Measurements from ENCODE around the gene HTN3.
"Not testable (repeated sequence)": the region's sequence is repeated elsewhere in the genome, so short reads cannot be mapped to it uniquely, and the experiment has no call there.

HTN3 gene

GRCh38 chr4:70028159-70028558, at the start of gene HTN3:
Gene HTN3, plus strand, starts transcription at chr4:70028459. Its CDS starts 2,282 bp downstream, at chr4:70030741.
- not testable (repeated sequence) for H3K27me3 ChIP-seq; H3K4me2 ChIP-seq; H3K9ac ChIP-seq; H3K4me1 ChIP-seq; H3K27ac ChIP-seq; H3K36me3 ChIP-seq; H4K20me1 ChIP-seq; H3K4me3 ChIP-seq; H3K9me3 ChIP-seq (replicated peaks in 1 of 11)

DNA sequence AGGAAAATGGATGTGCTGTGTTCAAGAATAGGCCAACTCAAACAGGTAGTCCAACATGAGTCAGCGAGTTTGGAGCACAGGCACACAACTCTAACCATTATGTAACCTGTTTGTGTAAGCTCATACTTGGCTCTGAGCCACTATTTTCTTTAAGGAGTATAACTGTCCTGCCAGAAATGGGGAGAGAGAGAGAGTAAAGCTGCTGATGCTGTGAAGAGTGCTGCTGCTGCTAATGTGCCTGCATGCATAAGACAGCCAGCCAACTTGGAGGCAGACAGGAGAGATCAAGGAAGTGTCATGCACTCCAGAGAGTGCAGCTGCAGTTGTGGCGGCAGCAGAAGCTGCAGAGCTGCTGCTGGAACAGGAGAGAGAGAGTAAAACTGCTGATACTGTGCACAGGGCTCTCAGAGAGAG, 44.2 kb upstream of the HTN3 start:
- H3K9ac ChIP-seq, result no peak overlapping the region
- H3K36me3 ChIP-seq, result no peaks in the 10 kb centered on the region
- H3K27me3 ChIP-seq, result no peaks in the 10 kb centered on the region
- TF ChIP-seq Cebpa-rat (IDR thresholded peaks at IDR 0.05), result no peak
- H3K4me2 ChIP-seq, result no peak overlapping the region
- H3K9me3 ChIP-seq (replicated peaks in 1 of 11), result no peaks in the 10 kb centered on the region
- H3K4me3 ChIP-seq, result no peak overlapping the region
- no peaks in the 10 kb centered on the region for H4K20me1 ChIP-seq
- no peaks in the 10 kb centered on the region for H3K4me1 ChIP-seq
- H3K27ac ChIP-seq, result no peak overlapping the region

DNA sequence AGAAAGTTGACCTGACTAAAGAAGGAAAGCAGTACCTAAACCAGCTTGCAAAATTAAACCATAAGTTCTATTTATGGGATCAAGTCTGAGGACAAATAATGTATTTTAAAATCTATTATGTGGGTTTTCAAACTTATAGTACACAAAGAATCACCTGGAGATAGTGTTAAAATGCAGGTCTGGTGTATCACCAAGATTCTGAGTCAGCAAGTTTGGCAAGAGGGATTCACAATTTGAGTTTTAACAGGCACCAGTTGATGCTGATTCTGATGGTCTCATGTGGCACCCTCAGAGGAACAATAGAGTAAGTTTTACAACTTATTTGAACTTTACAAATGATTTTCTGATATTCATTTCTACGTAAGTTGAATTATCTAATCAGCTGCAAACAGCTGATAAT, 41.6 kb upstream of the HTN3 start:
- Histone ChIP-seq H4K20me1 (no peaks in the 10 kb centered on the region), H3K36me3 (no peaks in the 10 kb centered on the region), H3K4me3 (no peak overlapping the region), H3K27ac (no peak overlapping the region), H3K9me3 (replicated peaks in 1 of 11) (no peaks in the 10 kb centered on the region), H3K4me1 (no peaks in the 10 kb centered on the region), H3K4me2 (no peak overlapping the region), H3K9ac (no peak overlapping the region), H3K27me3 (no peaks in the 10 kb centered on the region)
- TF ChIP-seq Cebpa-rat (IDR thresholded peaks at IDR 0.05), result no peak

DNA sequence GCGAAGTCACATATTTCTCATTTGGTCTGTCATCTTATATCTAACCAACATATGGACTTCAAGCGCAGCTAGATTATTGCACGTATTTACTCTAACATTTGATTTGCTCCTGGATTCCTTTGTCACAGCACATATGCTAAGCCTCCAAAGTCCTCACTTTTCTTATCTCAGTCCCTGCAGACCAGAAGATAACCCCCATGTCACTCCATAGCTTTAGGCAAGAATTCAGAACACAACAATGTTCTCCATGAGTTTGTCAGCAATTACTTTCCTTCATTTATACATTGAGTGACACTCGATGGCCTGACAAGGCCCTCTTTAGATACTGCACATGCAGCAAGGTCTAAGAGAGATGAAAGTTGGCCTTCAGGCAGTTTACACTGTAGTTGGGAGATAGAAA, 37.2 kb upstream of the HTN3 start:
- Histone ChIP-seq H3K9me3 (replicated peaks in 1 of 11) (no peaks in the 10 kb centered on the region), H4K20me1 (no peaks in the 10 kb centered on the region), H3K27ac (no peak overlapping the region), H3K4me1 (no peaks in the 10 kb centered on the region), H3K36me3 (no peaks in the 10 kb centered on the region), H3K4me2 (no peak overlapping the region), H3K9ac (no peak overlapping the region), H3K27me3 (no peaks in the 10 kb centered on the region), H3K4me3 (no peak overlapping the region)
- TF ChIP-seq Cebpa-rat (IDR thresholded peaks at IDR 0.05), result no peak

GRCh38 chr4:69994782-69995181, 33.5 kb upstream of the HTN3 start:
- no peak overlapping the region for H3K9ac ChIP-seq
- no peaks in the 10 kb centered on the region for H4K20me1 ChIP-seq
- H3K36me3 ChIP-seq, result no peaks in the 10 kb centered on the region
- no peaks in the 10 kb centered on the region for H3K27me3 ChIP-seq
- no peak overlapping the region for H3K4me2 ChIP-seq
- H3K4me1 ChIP-seq, result no peaks in the 10 kb centered on the region
- H3K27ac ChIP-seq, result no peak overlapping the region
- no peaks in the 10 kb centered on the region for H3K9me3 ChIP-seq (replicated peaks in 1 of 11)
- TF ChIP-seq Cebpa-rat (IDR thresholded peaks at IDR 0.05), result no peak
- no peak overlapping the region for H3K4me3 ChIP-seq

GRCh38 chr4:69995526-69996016, 32.7 kb upstream of the HTN3 start, which contains the start of gene STATH:
Gene STATH, plus strand, starts transcription at chr4:69995966. Its CDS starts 2,472 bp downstream, at chr4:69998438.
- Histone ChIP-seq H3K27ac (no peak within 1 kb of the TSS), H3K4me3 (no peak within 1 kb of the TSS), H3K27me3 (no peaks in the 10 kb centered on the region), H3K9me3 (replicated peaks in 1 of 11) (no peaks in the 10 kb centered on the region), H3K36me3 (no peaks in the 10 kb centered on the region), H3K9ac (no peak within 1 kb of the TSS), H3K4me2 (no peak within 1 kb of the TSS; a peak in 1 of 22 replicates), H4K20me1 (no peaks in the 10 kb centered on the region), H3K4me1 (no peaks in the 10 kb centered on the region)
- TF ChIP-seq Cebpa-rat (IDR thresholded peaks at IDR 0.05), result no peak

- Histone ChIP-seq H3K9me3 (replicated peaks in 1 of 11) (no peaks in the 10 kb centered on the region), H4K20me1 (no peaks in the 10 kb centered on the region), H3K27me3 (no peaks in the 10 kb centered on the region), H3K36me3 (no peaks in the 10 kb centered on the region), H3K9ac (no peak overlapping the region), H3K4me2 (no peak overlapping the region), H3K4me3 (no peak overlapping the region), H3K27ac (no peak overlapping the region), H3K4me1 (no peaks in the 10 kb centered on the region)
- no peak for TF ChIP-seq Cebpa-rat (IDR thresholded peaks at IDR 0.05)
Observed at GRCh38 chr4:69999420-69999819, 28.8 kb upstream of the HTN3 start.

DNA sequence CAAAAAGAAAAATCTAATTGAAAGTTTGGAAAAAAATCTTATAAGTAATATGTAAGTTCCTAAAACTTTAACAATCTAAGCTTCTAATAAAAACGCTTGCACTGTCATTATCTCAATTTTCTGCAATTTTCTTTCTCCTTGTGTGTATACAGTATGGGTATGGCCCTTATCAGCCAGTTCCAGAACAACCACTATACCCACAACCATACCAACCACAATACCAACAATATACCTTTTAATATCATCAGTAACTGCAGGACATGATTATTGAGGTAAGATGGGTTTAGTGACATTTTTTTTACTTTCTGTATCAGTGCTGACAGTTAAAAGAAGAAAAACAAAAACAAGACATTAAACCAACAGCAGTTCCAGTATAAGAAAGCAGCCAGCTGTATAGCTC, 27.5 kb upstream of the HTN3 start:
- Histone ChIP-seq H4K20me1 (no peaks in the 10 kb centered on the region), H3K4me3 (no peak overlapping the region), H3K27me3 (no peaks in the 10 kb centered on the region), H3K36me3 (no peaks in the 10 kb centered on the region), H3K4me1 (no peaks in the 10 kb centered on the region), H3K4me2 (no peak overlapping the region), H3K9me3 (replicated peaks in 1 of 11) (no peaks in the 10 kb centered on the region), H3K9ac (no peak overlapping the region), H3K27ac (no peak overlapping the region)
- TF ChIP-seq Cebpa-rat (IDR thresholded peaks at IDR 0.05), result no peak

DNA sequence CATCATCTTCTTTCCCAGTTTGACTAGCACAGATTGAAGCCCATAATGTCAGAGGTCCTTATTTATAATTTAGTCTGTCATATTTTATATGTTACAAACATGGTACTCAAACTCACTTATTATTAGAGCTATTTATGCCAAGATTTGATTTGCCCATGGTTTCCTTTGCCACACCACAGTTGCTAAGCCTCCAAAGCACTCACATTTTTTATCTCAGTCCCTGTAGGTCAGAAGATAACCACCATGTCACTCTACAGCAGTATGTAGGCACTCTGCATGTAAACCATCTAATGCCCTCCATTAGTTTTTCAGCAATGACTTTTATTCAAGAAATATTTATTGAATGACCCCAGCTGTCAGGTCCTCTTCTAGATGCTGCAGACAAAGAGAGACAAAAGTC, 25.8 kb upstream of the HTN3 start:
- H3K36me3 ChIP-seq, result no peaks in the 10 kb centered on the region
- no peak overlapping the region for H3K4me2 ChIP-seq
- H3K27ac ChIP-seq, result no peak overlapping the region
- no peaks in the 10 kb centered on the region for H4K20me1 ChIP-seq
- no peak overlapping the region for H3K9ac ChIP-seq
- no peak for TF ChIP-seq Cebpa-rat (IDR thresholded peaks at IDR 0.05)
- no peaks in the 10 kb centered on the region for H3K27me3 ChIP-seq
- H3K9me3 ChIP-seq (replicated peaks in 1 of 11), result no peaks in the 10 kb centered on the region
- H3K4me1 ChIP-seq, result no peaks in the 10 kb centered on the region
- H3K4me3 ChIP-seq, result no peak overlapping the region

GRCh38 chr4:70008771-70009170, 19.5 kb upstream of the HTN3 start:
- Histone ChIP-seq H3K4me2 (no peak overlapping the region), H3K27ac (no peak overlapping the region), H3K4me1 (no peaks in the 10 kb centered on the region), H4K20me1 (no peaks in the 10 kb centered on the region), H3K9me3 (replicated peaks in 1 of 11) (peaks cover 0 to 6% (median 0%) of the 10 kb centered on the region in 11 experiments; a peak in 1 of 22 replicates), H3K9ac (no peak overlapping the region), H3K36me3 (no peaks in the 10 kb centered on the region), H3K4me3 (no peak overlapping the region), H3K27me3 (no peaks in the 10 kb centered on the region)
- TF ChIP-seq Cebpa-rat (IDR thresholded peaks at IDR 0.05), result no peak

DNA sequence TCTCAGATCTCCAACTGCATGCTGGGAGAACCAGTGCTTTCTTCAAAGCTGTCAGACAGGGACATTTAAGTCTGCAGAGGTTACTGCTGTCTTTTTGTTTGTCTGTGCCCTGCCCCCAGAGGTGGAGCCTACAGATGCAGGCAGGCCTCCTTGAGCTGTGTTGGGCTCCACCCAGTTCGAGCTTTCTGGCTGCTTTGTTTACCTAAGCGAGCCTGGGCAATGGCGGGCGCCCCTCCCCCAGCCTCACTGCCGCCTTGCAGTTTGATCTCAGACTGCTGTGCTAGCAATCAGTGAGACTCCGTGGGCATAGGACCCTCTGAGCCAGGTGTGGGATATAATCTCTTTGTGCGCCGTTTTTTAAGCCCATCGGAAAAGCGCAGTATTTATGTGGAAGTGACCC, 9.3 kb upstream of the HTN3 start:
- H3K27me3 ChIP-seq; H4K20me1 ChIP-seq; H3K9ac ChIP-seq; H3K4me1 ChIP-seq; H3K27ac ChIP-seq; H3K4me2 ChIP-seq; H3K36me3 ChIP-seq; H3K4me3 ChIP-seq; H3K9me3 ChIP-seq (replicated peaks in 1 of 11): not testable (repeated sequence)

All from BLaER1 treated with 17β-estradiol and CSF1 and Interleukin-3, amounts not matched to agents 10 nM and 100 nM (cell line).